SU-DHL-6 (cell line): ENCODE data around the gene ZNF501.

ENCODE experiments used
- H2AFZ ChIP-seq: fragments of 200-600 bp; sonication (generic); 2 replicates; pipeline ENCODE4 v1.6.1; 2014; ENCODE audit warnings: low read depth, mild to moderate bottlenecking, moderate library complexity, mixed read lengths, antibody characterized with exemption, low read length; ENCODE audit not compliant: severe bottlenecking
- H3F3A ChIP-seq: fragments of 200-600 bp; shearing (Covaris generic); 2 replicates; pipeline ENCODE4 v1.6.0; 2016; ENCODE audit warnings: antibody characterized with exemption, mild to moderate bottlenecking; ENCODE audit not compliant: insufficient read depth
- H3K27ac ChIP-seq: fragments of 200-600 bp; sonication (generic); 2 replicates; pipeline ENCODE4 v1.5.1; 2016; ENCODE audit warnings: low read depth, mild to moderate bottlenecking, low read length, moderate library complexity, mixed read lengths
- H3K27me3 ChIP-seq: fragments of 200-600 bp; sonication (generic), shearing (Covaris generic); 2 replicates; pipeline ENCODE4 v1.6.0; 2014; ENCODE audit warnings: mild to moderate bottlenecking, low read length
- H3K36me3 ChIP-seq: fragments of 200-600 bp; sonication (generic); 2 replicates; pipeline ENCODE4 v1.6.1; 2014; ENCODE audit warnings: mild to moderate bottlenecking, low read length, mixed read lengths
- H3K4me2 ChIP-seq: fragments of 300-600, 200-600 bp; shearing (Covaris generic), sonication (generic); 2 replicates; pipeline ENCODE4 v1.6.0; 2014; ENCODE audit warnings: low read length, low read depth, mild to moderate bottlenecking; ENCODE audit not compliant: poor library complexity, severe bottlenecking
- H3K4me3 ChIP-seq: fragments of 200-600 bp; sonication (generic); 2 replicates; pipeline ENCODE4 v1.5.1; 2014; ENCODE audit warnings: antibody characterized with exemption, low read length, mild to moderate bottlenecking, mixed read lengths; ENCODE audit not compliant: insufficient read depth, poor library complexity, severe bottlenecking
- H3K79me2 ChIP-seq: fragments of 200-600 bp; sonication (generic); 2 replicates; pipeline ENCODE4 v1.6.1; 2014; ENCODE audit warnings: mild to moderate bottlenecking, low read length, moderate library complexity; ENCODE audit not compliant: insufficient read depth
- H3K9ac ChIP-seq: fragments of 200-600 bp; sonication (generic); 2 replicates; pipeline ENCODE4 v1.7.0; 2014; ENCODE audit warnings: mild to moderate bottlenecking, low read length
- H3K9me2 ChIP-seq: fragments of 200-600 bp; sonication (generic); replicated peaks from 2 replicates; pipeline ENCODE4 v1.6.1; 2014; ENCODE audit warnings: low read length; ENCODE audit not compliant: insufficient read depth
- H3K9me3 ChIP-seq: fragments of 200-600 bp; sonication (generic); 2 replicates; pipeline ENCODE4 v1.6.1; 2014; ENCODE audit warnings: low read length, mixed read lengths; ENCODE audit not compliant: insufficient read depth
- H4K20me1 ChIP-seq: fragments of 200-600 bp; sonication (generic); 2 replicates; pipeline ENCODE4 v1.6.1; 2014; ENCODE audit warnings: low read depth, mild to moderate bottlenecking, antibody characterized with exemption, low read length, moderate library complexity, mixed read lengths
- EZH2phosphoT487 ChIP-seq: fragments of 200-600 bp; sonication (generic), shearing (Covaris generic); conservative IDR thresholded peaks from 2 replicates; pipeline ENCODE4 v1.6.1; 2018; ENCODE audit warnings: mild to moderate bottlenecking, antibody characterized with exemption, low read length, moderate library complexity, mixed read lengths
- TF ChIP-seq, protein P1 (sequence below): fragments of 200-600 bp; sonication (generic); IDR thresholded peaks from one replicate; pipeline ENCODE4 v1.5.1; 2017; ENCODE audit warnings: antibody characterized with exemption, mild to moderate bottlenecking, low read length, moderate library complexity; ENCODE audit not compliant: insufficient read depth, poor library complexity, severe bottlenecking

ZNF501 gene

DNA sequence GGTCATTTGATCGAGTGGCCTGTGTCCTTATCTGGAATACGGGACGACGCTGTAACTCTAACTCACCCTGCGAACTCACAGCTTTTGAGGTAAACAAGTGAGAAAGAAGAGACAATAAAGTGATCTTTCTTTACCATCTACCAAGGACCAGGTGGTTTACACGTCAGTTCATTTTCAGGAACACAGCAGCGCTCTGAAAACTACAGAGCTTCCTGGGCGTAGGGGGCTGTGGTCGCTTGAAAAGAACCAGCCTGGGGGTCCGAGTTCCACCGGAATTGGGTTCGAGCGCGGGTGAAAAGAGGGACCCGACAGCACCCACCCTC is 31.6 kb downstream of the ZNF501 start:
- Histone ChIP-seq H3K9ac (peak overlapping the region; percentile 80), H3K27me3 (no peaks in the 10 kb centered on the region), H3K4me3 (peak overlapping the region; percentile 86), H3F3A (no peaks in the 10 kb centered on the region), H3K9me2 (no peaks in the 10 kb centered on the region), H3K79me2 (peaks cover 89% of the 10 kb centered on the region), H3K9me3 (no peaks in the 10 kb centered on the region), H3K27ac (peak overlapping the region; percentile 8; the same call in 1 of the 2 replicates), H3K4me2 (peak overlapping the region; percentile 96), H3K36me3 (peaks cover 35% of the 10 kb centered on the region), H4K20me1 (no peaks in the 10 kb centered on the region), H2AFZ (peak overlapping the region; percentile 32)
- TF ChIP-seq, protein P1, sequence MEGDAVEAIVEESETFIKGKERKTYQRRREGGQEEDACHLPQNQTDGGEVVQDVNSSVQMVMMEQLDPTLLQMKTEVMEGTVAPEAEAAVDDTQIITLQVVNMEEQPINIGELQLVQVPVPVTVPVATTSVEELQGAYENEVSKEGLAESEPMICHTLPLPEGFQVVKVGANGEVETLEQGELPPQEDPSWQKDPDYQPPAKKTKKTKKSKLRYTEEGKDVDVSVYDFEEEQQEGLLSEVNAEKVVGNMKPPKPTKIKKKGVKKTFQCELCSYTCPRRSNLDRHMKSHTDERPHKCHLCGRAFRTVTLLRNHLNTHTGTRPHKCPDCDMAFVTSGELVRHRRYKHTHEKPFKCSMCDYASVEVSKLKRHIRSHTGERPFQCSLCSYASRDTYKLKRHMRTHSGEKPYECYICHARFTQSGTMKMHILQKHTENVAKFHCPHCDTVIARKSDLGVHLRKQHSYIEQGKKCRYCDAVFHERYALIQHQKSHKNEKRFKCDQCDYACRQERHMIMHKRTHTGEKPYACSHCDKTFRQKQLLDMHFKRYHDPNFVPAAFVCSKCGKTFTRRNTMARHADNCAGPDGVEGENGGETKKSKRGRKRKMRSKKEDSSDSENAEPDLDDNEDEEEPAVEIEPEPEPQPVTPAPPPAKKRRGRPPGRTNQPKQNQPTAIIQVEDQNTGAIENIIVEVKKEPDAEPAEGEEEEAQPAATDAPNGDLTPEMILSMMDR, result no peak
- no peak for TF ChIP-seq EZH2phosphoT487

DNA sequence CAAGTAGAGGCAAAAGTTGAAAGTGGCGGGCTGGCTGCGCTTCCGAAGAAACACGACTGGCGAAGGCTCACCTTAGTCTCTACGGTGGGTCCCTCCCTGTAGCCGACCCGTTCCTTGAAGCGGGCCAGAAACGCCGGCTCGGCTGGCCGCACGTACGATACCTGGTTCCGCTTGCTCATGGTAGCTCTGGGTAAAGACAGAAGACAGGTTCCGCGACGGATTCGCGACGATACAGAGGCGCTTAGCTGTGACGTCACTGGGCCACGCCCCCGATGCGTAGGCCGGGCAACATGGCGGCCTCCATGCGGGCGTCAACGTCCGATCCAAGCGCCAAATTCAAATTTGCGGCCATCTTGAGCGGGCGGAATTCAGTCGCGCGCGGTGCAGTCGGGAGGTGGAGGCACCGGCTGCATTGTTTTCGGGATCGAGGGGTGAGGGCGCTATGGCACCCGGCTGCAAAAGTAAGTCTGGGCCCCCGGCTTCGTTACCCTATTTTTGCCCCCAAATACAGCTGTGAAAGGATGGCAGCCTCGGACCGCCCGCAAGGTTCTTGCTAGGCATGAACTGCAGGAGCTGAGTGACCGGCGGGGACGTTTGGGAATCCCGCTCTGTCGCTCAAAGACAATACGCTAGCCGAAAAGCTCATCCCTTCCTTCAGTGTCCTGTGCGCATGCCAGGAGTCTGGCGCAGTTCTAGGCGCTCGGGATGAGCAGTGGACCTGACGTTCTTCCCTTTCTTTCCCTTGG is 32.2 kb downstream of the ZNF501 start, which contains the start of the genes KIAA1143 and KIF15:
Gene KIAA1143 (minus strand): TSS at position 196 of the 746 bp plus-strand sequence. CDS start 17 bp downstream, at position 179.
Gene KIF15 (plus strand): TSS at position 371 of the 746 bp plus-strand sequence. CDS start 72 bp downstream, at position 443.
- Histone ChIP-seq H3K27ac (peak within 1 kb of the TSS; percentile 56), H4K20me1 (no peaks in the 10 kb centered on the region), H2AFZ (peak within 1 kb of the TSS; percentile 32), H3K4me3 (peak within 1 kb of the TSS; percentile 86), H3K79me2 (peaks cover 89% of the 10 kb centered on the region), H3K36me3 (peaks cover 40% of the 10 kb centered on the region), H3K9ac (peak within 1 kb of the TSS; percentile 80), H3K9me3 (no peaks in the 10 kb centered on the region), H3K4me2 (peak within 1 kb of the TSS; percentile 96), H3F3A (no peaks in the 10 kb centered on the region), H3K27me3 (no peaks in the 10 kb centered on the region), H3K9me2 (no peaks in the 10 kb centered on the region)
- TF ChIP-seq, protein P1, result peak; percentile 22
- TF ChIP-seq EZH2phosphoT487, result no peak

DNA sequence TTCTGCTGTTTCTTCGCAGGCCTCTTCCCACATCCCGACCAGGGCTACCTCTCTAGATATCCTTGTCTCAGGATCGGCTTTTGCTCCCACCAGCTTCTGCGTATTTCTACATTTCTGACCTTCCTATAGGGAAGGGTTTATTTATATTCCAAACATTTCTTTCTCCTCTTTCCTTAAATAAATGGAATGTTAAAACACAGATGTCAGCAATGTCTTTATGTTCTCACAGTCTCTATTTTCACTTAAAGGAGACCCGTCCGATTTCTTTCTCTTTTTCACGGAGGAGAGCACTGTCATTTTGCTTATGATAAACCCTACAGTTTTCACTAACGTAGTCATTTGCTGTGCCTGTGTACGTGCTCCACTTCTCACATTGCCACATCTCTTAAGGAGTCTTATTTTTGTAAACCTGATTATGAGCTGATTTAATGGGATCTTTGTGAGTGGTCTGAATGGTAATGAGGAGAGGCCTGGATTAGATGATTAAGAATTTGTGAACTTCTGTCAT is 32.8 kb downstream of the ZNF501 start:
- TF ChIP-seq, protein P1, result no peak
- Histone ChIP-seq H4K20me1 (no peaks in the 10 kb centered on the region), H3K9ac (peak overlapping the region; percentile 80), H3F3A (no peaks in the 10 kb centered on the region), H3K4me3 (peak overlapping the region; percentile 86), H3K27ac (peak overlapping the region; percentile 56), H3K9me2 (no peaks in the 10 kb centered on the region), H3K4me2 (peak overlapping the region; percentile 75), H3K36me3 (peaks cover 43% of the 10 kb centered on the region), H3K9me3 (no peaks in the 10 kb centered on the region), H3K27me3 (no peaks in the 10 kb centered on the region), H2AFZ (peak overlapping the region; percentile 23), H3K79me2 (peaks cover 87% of the 10 kb centered on the region)
